ENCODE results near the gene FAM163A.
A peak's percentile ranks its signal among the peaks of the same experiment; 100 is the strongest.
"Not testable (repeated sequence)": the region's sequence is repeated elsewhere in the genome, so short reads cannot be mapped to it uniquely, and the experiment has no call there.

FAM163A gene

GRCh38 chr1:179794669-179795068 lies 51.6 kb downstream of the FAM163A start:
- no peak for DNase-seq

DNA sequence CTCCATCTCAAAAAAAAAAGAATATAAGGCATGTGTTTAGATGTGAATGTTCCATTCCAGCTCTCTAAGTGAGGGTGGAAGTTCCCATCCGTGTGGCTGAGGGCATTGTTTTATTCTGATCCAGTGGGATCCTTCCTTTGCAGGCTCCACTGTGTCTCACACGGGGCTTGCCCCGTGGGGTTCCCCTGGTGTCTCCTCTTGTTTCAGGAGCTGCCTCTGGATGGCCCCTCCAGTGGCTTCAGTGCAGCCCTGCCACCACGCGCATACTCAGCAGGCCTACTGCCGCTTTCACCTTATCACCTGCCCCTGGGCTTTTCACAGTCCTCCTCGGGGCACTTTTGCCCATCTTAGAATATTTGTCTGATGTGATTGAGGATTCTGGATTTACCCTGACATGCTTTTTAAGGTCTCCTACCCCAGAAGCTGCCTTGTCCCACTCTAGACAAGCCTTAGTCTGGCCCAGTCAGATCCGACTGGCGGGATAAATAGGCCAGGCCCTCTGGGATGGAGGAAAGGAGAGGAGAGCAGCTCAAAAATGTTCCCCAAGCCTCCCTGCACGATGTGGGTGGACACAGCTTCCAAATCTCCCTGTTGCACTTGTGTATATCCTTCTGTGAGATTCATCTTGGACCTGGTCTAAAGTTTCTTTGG lies 55.2 kb downstream of the FAM163A start:
- DNase-seq = no peak

DNA sequence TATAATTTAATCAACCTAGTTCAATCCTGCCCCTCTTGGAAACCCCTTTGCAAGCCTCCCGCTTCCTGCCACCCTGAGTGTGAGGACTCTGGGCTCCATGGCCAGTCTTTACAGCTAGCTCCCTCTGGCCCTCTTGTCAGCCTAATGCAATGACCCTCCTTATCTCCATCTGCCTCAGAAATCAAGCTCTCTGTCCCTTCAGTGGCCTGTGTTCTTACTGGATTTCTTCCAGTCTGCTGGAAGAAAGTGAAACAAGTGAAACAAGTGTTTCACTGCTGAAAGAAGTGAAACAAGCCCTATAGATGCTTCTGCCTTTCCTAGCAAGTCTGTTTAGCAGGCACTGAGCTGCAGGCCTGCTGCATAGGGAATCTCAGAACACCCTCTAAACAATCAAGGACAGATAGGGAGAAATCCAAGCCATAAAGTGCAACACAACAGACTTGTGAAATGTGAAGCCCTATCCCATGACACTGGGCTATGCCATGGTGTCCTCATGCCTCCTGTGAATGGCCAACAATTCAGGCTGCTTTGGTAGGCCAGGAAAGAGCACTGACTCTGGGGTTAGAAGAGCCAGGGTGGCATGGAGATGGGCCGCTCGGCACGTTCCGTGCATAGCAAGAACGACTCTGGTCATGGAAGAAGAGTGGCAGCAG lies 55.9 kb downstream of the FAM163A start:
- no peak for DNase-seq

- DNase-seq = no peak
Measured at GRCh38 chr1:179800481-179800880, 57.4 kb downstream of the FAM163A start.

DNA sequence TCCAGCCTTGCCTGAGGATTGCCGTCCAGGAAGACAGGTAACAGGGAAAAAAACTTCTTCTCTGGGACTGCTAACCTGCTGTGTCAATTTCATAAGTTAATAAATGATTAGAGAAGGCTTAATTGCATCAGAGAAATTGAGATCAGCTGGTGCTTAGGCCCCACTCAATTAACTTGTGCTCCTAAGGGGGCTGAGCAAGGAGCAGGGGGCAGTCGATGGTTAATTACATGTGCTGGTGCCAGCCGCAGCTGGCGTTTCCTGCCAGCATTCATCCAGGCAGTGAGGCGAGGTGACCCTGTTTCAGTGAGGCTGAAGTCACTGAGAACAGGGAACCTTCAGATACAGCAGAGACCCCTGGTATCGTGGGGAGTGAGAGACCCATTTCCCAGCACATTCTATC lies 60.0 kb downstream of the FAM163A start:
- no peak for DNase-seq

GRCh38 chr1:179803918-179804317 lies 60.8 kb downstream of the FAM163A start:
- DNase-seq = no peak

DNA sequence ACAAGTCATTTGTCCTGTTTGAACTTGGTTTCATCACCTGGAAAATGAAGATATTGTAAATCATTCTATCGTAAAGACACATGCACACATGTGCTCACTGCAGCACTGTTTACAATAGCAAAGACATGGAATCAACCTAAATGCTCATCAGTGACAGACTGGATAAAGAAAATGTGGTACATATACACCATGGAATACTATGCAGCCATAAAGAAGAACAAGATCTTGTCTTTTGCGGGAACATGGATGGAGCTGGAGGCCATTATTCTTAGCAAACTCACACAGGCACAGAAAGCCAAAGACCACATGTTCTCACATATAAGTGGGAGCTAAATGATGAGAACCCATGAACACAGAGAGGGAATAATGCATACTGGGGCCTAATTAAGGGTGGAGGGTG lies 61.3 kb downstream of the FAM163A start:
- DNase-seq = not testable (repeated sequence)

GRCh38 chr1:179805291-179806195 lies 62.5 kb downstream of the FAM163A start:
- no peak for DNase-seq

DNA sequence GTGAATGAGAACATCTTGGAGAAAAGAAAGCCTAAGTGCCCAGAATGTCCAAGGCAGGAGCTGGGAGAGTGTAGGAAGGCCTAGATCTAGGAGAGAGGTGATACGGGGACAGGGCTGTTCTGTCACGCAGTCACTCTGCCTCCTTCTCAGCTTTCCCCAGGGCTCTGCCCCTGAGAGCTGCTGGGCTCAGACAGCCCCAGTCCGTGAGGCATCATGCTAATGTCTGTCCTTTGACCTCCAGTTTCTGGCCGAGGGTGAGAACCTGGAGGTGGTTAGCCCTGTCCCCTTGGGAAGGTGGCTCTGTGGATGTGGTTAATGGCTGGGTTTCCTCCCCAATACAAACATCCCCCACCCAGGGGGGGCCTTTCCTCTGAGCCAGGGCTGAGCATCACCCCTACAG lies 63.2 kb downstream of the FAM163A start:
- no peak for DNase-seq

DNA sequence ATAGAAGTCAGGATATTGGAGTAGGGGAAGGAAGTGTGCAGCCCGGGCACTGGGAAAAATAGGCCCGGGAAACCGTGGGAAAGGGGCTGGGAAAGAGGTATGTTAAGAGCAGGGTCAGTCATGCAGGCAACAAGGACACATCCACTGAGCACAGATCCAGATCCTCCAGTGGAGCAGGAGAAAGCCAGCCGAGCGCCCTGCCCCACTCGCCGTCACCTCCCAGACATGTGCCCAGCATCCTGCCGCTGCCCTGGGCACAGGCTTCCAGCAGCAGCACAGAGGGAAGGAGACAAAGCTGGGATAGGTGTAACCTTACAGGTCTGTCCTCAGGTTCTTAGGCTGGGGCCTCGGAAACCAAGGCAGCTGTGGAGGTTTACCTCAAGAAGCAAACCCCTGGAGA lies 64.2 kb downstream of the FAM163A start:
- no peak for DNase-seq

GRCh38 chr1:179807691-179808485 lies 64.8 kb downstream of the FAM163A start:
- DNase-seq = no peak

- no peak for DNase-seq
Measured at GRCh38 chr1:179808503-179808902, 65.4 kb downstream of the FAM163A start.

DNA sequence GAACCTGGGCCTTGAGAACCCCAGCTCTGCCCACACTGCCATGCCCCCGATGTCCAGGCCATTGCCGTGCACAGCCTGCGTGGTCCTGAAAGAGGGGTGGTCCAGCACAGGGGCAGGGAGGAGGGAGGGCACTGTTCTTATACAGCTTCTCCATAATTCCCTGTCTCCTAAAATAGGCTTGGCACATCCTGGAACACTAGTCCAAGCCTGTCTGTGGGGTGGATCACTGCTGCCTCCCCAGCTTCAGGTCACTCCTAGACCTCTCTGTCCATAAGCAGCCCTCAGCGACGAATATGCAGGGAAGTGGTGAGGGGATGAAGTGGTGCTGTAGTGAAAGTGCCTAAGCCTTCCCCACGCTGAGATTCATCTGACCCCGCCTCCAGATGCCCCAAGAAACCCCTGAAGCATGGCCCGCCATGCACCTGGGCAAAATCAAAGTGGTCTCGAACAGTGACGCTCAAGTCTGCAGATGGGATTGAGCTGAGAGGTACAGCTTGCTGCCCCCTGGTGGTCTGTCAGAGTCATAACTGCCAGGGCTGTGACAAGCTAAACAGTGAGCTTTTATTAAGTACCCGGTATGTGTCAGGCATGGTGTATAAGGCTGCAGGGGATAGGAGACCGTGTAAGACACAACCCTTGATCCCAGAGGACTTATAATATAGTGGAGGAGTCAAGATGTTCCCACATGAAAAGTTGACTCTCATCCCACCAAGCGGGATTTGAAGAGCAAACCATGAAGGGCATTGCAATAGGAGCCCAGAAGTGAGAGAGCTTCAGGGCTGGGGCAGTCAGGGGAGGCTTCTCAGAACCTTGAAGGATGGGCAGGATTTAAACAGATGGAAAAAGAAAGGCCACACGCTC lies 66.6 kb downstream of the FAM163A start:
- peak; percentile 69 to 71 for DNase-seq

DNA sequence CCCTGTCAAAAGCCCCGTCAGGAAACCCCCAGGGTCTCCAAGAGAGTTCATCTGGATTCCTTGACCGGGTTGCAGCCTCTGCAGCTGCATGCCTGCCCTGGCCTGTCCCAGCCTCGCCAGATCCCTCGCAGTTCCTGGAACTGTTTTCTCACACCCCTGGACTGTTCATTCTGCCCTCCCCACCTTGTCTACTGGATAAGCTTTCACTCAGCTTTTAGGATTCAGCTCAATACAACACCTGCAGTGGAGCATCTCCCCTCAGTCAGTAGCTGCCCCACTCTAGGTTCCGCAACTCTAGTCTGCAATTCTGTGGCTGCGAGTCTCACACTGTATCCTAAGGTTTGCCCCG lies 67.2 kb downstream of the FAM163A start:
- DNase-seq = no peak

- no peak for DNase-seq
Measured at GRCh38 chr1:179812501-179813292, 69.6 kb downstream of the FAM163A start.

GRCh38 chr1:179813626-179814545 lies 70.8 kb downstream of the FAM163A start:
- DNase-seq = no peak

DNA sequence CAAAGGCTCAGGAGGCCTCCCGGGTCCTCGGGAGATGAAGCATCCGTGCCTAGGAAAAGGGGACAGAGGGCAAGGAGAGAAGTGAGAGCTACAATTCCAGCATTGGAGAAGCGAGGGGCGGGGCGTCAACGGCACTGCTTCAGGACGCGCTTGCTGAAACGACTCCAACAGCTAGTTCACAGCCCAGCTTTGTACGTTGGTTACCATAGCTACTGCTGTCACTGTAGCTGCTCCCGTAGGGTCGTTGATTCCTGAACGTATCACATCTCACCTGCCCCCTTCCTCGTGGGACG lies 71.4 kb downstream of the FAM163A start:
- DNase-seq = no peak

GRCh38 chr1:179815641-179816040 lies 72.5 kb downstream of the FAM163A start:
- no peak for DNase-seq

GRCh38 chr1:179816196-179816960 lies 73.3 kb downstream of the FAM163A start:
- DNase-seq = no peak

DNA sequence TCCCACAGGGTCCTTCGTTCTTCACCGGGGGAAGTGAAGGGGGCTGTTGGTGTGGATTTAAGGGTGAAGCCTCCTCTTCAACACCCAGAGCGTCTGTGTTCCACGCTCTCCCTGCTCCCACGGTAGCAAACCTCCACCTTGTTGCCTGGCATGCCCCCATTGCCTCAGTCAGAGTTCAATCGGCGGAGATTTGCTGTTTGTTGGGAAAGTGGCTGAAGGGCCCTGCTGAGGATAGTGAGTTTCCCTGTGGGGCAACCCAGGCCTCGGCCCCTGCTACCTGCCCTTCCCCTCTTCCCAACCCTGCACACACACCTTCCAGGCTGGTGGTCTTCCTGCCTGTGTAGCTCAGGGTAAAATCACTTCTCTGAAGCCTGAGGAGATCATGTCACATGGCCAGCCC lies 74.0 kb downstream of the FAM163A start:
- DNase-seq = no peak
